ENCODE data around the gene CCDC137. TPM values are rescaled to one million over a fixed set of nuclear protein-coding genes. Genes with fewer than 3 reads are reported as not detected.
A peak's percentile ranks its signal among the peaks of the same experiment; 100 is the strongest.

Gene CCDC137
- total RNA-seq, 1 donor from 2014 or later = 22.4 TPM

- Histone ChIP-seq H3K4me1 (no peaks in the 10 kb centered on the region), H3K9ac (no peak overlapping the region), H4K20me1 (ENCODE audit: low read depth) (peaks cover 10% of the 10 kb centered on the region), H3K9me3 (ENCODE audit: low read depth) (no peaks in the 10 kb centered on the region), H3K27me3 (no peaks in the 10 kb centered on the region), H3K4me2 (no peak overlapping the region), H3K36me3 (no peaks in the 10 kb centered on the region), H3K27ac (no peak overlapping the region), H3F3A (ENCODE audit: low read depth) (peaks cover 30% of the 10 kb centered on the region), H3K79me2 (ENCODE audit: low read depth) (peaks cover 7% of the 10 kb centered on the region), H3K4me3 (no peak overlapping the region), H2AFZ (replicated peaks) (no peak overlapping the region)
- H3K4me3 Mint-ChIP-seq = no peak overlapping the region
- no peak for DNase-seq (ENCODE audit: low spot score)
- no peaks in the 10 kb centered on the region for H3K27me3 Mint-ChIP-seq (ENCODE audit: insufficient read depth, low read depth)
- no peaks in the 10 kb centered on the region for H3K4me1 Mint-ChIP-seq
- no peak overlapping the region for H3K27ac Mint-ChIP-seq
- H3K36me3 Mint-ChIP-seq = peaks cover 9% of the 10 kb centered on the region
- no peaks in the 10 kb centered on the region for H3K9me3 Mint-ChIP-seq
- TF ChIP-seq CTCF (IDR thresholded peaks at IDR 0.05) = no peak
- TF ChIP-seq EZH2phosphoT487 (IDR thresholded peaks at IDR 0.05) = no peak
- no peak for TF ChIP-seq EZH2 (IDR thresholded peaks at IDR 0.05)
Observed at GRCh38 chr17:81676906-81677305, 10.4 kb downstream of the CCDC137 start.

- H3K4me1 Mint-ChIP-seq = peaks cover 17% of the 10 kb centered on the region
- Histone ChIP-seq H3K27ac (no peak overlapping the region), H3K4me2 (no peak overlapping the region), H3K79me2 (ENCODE audit: low read depth) (peaks cover 35% of the 10 kb centered on the region), H3K9ac (no peak overlapping the region), H4K20me1 (ENCODE audit: low read depth) (peaks cover 24% of the 10 kb centered on the region), H3K4me3 (no peak overlapping the region), H3K4me1 (peaks cover 10% of the 10 kb centered on the region), H3K36me3 (no peaks in the 10 kb centered on the region), H3K27me3 (no peaks in the 10 kb centered on the region), H2AFZ (replicated peaks) (no peak overlapping the region), H3F3A (ENCODE audit: low read depth) (peaks cover 17% of the 10 kb centered on the region), H3K9me3 (ENCODE audit: low read depth) (no peaks in the 10 kb centered on the region)
- TF ChIP-seq EZH2phosphoT487 (IDR thresholded peaks at IDR 0.05) = no peak
- no peak for TF ChIP-seq EZH2 (IDR thresholded peaks at IDR 0.05)
- TF ChIP-seq CTCF (IDR thresholded peaks at IDR 0.05) = no peak
- H3K27me3 Mint-ChIP-seq (ENCODE audit: insufficient read depth, low read depth) = no peaks in the 10 kb centered on the region
- no peak overlapping the region for H3K27ac Mint-ChIP-seq
- H3K36me3 Mint-ChIP-seq = peaks cover 6% of the 10 kb centered on the region
- DNase-seq (ENCODE audit: low spot score) = no peak
- H3K9me3 Mint-ChIP-seq = no peaks in the 10 kb centered on the region
- no peak overlapping the region for H3K4me3 Mint-ChIP-seq
Observed at GRCh38 chr17:81680150-81680549, 13.6 kb downstream of the CCDC137 start.

- no peak overlapping the region for H3K4me2 ChIP-seq
- H3K4me3 Mint-ChIP-seq = peak overlapping the region; percentile 46
- no peak overlapping the region for H3K4me3 ChIP-seq
- H3F3A ChIP-seq (ENCODE audit: low read depth) = peaks cover 6% of the 10 kb centered on the region
- H3K27me3 Mint-ChIP-seq (ENCODE audit: insufficient read depth, low read depth) = peaks cover 2% of the 10 kb centered on the region
- H3K4me1 Mint-ChIP-seq = peaks cover 23% of the 10 kb centered on the region
- no peaks in the 10 kb centered on the region for H3K9me3 Mint-ChIP-seq
- H3K36me3 ChIP-seq = no peaks in the 10 kb centered on the region
- TF ChIP-seq EZH2phosphoT487 (IDR thresholded peaks at IDR 0.05) (no peak), EZH2 (IDR thresholded peaks at IDR 0.05) (no peak)
- DNase-seq (ENCODE audit: low spot score) = no peak
- H3K36me3 Mint-ChIP-seq = peaks cover 5% of the 10 kb centered on the region
- H3K4me1 ChIP-seq = peaks cover 10% of the 10 kb centered on the region
- H3K27me3 ChIP-seq = no peaks in the 10 kb centered on the region
- no peaks in the 10 kb centered on the region for H3K9me3 ChIP-seq (ENCODE audit: low read depth)
- H3K79me2 ChIP-seq (ENCODE audit: low read depth) = peaks cover 50% of the 10 kb centered on the region
- H4K20me1 ChIP-seq (ENCODE audit: low read depth) = peaks cover 27% of the 10 kb centered on the region
- no peak overlapping the region for H3K27ac Mint-ChIP-seq
- H3K27ac ChIP-seq = no peak overlapping the region
- H3K9ac ChIP-seq = no peak overlapping the region
- no peak overlapping the region for H2AFZ ChIP-seq (replicated peaks)
Observed at GRCh38 chr17:81681672-81682071, 15.1 kb downstream of the CCDC137 start.

GRCh38 chr17:81682565-81683207 is 16.1 kb downstream of the CCDC137 start:
- Mint-ChIP-seq H3K4me1 (peaks cover 23% of the 10 kb centered on the region), H3K36me3 (peaks cover 5% of the 10 kb centered on the region), H3K27ac (peak overlapping the region; percentile 84), H3K9me3 (no peaks in the 10 kb centered on the region), H3K27me3 (ENCODE audit: insufficient read depth, low read depth) (peaks cover 2% of the 10 kb centered on the region), H3K4me3 (peak overlapping the region; percentile 96)
- Histone ChIP-seq H3K4me2 (peak overlapping the region; percentile 80), H3K9ac (peak overlapping the region; percentile 77), H3K27ac (no peak overlapping the region), H3K79me2 (ENCODE audit: low read depth) (peaks cover 50% of the 10 kb centered on the region), H4K20me1 (ENCODE audit: low read depth) (peaks cover 27% of the 10 kb centered on the region), H3K27me3 (no peaks in the 10 kb centered on the region), H3K4me3 (peak overlapping the region; percentile 74), H3K9me3 (ENCODE audit: low read depth) (no peaks in the 10 kb centered on the region), H3F3A (ENCODE audit: low read depth) (peaks cover 6% of the 10 kb centered on the region), H3K4me1 (peaks cover 10% of the 10 kb centered on the region), H2AFZ (replicated peaks) (no peak overlapping the region), H3K36me3 (no peaks in the 10 kb centered on the region)
- peak; percentile 44 for DNase-seq (ENCODE audit: low spot score)
- TF ChIP-seq EZH2phosphoT487 (IDR thresholded peaks at IDR 0.05) = no peak
- TF ChIP-seq EZH2 (IDR thresholded peaks at IDR 0.05) = peak; percentile 1

Measured in neural progenitor cell (in vitro differentiated cells).